OCI-LY1 (cell line): ENCODE data around the gene RAB7B.

Experiments
- EZH2 ChIP-seq: fragments of 200-600 bp; sonication (generic), shearing (Covaris generic); IDR thresholded peaks from 2 replicates; pipeline ENCODE4 v1.8.0; 2017; ENCODE audit warnings: borderline replicate concordance, mixed run types, mild to moderate bottlenecking, antibody characterized with exemption, low read length, moderate library complexity, mixed read lengths
- TF ChIP-seq, protein P1 (sequence below): fragments of 200-600 bp; sonication (generic), shearing (Covaris generic); IDR thresholded peaks from 2 replicates; pipeline ENCODE4 v1.5.1; 2017; ENCODE audit warnings: mild to moderate bottlenecking, antibody characterized with exemption, low read length, moderate library complexity, mixed read lengths

- TF ChIP-seq EZH2 = no peak
- TF ChIP-seq, protein P1, sequence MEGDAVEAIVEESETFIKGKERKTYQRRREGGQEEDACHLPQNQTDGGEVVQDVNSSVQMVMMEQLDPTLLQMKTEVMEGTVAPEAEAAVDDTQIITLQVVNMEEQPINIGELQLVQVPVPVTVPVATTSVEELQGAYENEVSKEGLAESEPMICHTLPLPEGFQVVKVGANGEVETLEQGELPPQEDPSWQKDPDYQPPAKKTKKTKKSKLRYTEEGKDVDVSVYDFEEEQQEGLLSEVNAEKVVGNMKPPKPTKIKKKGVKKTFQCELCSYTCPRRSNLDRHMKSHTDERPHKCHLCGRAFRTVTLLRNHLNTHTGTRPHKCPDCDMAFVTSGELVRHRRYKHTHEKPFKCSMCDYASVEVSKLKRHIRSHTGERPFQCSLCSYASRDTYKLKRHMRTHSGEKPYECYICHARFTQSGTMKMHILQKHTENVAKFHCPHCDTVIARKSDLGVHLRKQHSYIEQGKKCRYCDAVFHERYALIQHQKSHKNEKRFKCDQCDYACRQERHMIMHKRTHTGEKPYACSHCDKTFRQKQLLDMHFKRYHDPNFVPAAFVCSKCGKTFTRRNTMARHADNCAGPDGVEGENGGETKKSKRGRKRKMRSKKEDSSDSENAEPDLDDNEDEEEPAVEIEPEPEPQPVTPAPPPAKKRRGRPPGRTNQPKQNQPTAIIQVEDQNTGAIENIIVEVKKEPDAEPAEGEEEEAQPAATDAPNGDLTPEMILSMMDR = no peak
Measured at GRCh38 chr1:206023695-206024094, 20.5 kb upstream of the RAB7B start, which contains the start of gene CTSE.
